A673 (cell line): Measurements from ENCODE around the gene LRRC36.

Experiments
- EZH2 ChIP-seq: fragments of 200-600 bp; sonication (generic); IDR thresholded peaks from 2 replicates; pipeline ENCODE4 v1.6.1; 2017; ENCODE audit warnings: borderline replicate concordance, low read depth, mild to moderate bottlenecking, mixed read lengths, antibody characterized with exemption, low read length; ENCODE audit not compliant: poor library complexity, severe bottlenecking
- TF ChIP-seq, protein P1 (sequence below): fragments of 300-800, 200-600 bp; sonication (generic); conservative IDR thresholded peaks from 2 replicates; pipeline ENCODE4 v1.5.1; 2017; ENCODE audit warnings: low read depth, mild to moderate bottlenecking, antibody characterized with exemption, low read length, moderate library complexity, mixed read lengths

DNA sequence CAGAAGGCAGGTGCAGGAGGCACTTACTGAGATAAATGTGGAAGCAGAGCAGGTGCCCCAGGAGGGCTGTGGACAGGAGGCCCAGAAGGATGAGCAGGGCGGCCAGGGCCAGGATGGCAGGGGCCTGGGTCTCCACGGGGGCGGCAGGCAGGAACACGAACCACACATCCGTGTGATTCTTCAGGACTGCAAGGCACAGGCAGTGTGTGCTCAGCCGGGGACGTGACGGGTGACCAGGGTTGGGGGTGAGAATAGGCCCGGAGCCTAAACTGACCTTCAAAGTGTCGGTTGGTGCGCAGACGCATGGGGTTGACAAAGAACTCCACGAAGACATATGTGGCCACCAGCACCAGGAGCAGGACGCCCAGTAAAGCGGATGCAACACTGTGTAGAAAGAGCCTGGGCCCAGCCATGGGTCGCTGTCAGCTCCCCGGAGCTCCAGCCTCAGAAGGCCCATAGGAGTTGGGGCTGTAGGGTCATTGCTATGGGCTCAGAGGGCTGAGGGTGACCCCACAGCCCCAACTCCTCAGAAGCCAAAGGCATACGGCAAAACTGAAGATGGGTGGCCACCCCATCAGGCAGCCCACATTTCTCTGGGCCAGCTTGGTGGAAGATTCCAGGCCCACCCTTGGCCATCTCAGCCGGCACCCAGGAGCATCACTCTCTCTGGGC lies 72.1 kb downstream of the LRRC36 start:
- TF ChIP-seq, protein P1, sequence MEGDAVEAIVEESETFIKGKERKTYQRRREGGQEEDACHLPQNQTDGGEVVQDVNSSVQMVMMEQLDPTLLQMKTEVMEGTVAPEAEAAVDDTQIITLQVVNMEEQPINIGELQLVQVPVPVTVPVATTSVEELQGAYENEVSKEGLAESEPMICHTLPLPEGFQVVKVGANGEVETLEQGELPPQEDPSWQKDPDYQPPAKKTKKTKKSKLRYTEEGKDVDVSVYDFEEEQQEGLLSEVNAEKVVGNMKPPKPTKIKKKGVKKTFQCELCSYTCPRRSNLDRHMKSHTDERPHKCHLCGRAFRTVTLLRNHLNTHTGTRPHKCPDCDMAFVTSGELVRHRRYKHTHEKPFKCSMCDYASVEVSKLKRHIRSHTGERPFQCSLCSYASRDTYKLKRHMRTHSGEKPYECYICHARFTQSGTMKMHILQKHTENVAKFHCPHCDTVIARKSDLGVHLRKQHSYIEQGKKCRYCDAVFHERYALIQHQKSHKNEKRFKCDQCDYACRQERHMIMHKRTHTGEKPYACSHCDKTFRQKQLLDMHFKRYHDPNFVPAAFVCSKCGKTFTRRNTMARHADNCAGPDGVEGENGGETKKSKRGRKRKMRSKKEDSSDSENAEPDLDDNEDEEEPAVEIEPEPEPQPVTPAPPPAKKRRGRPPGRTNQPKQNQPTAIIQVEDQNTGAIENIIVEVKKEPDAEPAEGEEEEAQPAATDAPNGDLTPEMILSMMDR, result no peak
- TF ChIP-seq EZH2, result no peak
